ENCODE results near the gene ANKAR.
A peak's percentile ranks its signal among the peaks of the same experiment; 100 is the strongest.
"Not testable (repeated sequence)": the region's sequence is repeated elsewhere in the genome, so short reads cannot be mapped to it uniquely, and the experiment has no call there.

Gene ANKAR

DNA sequence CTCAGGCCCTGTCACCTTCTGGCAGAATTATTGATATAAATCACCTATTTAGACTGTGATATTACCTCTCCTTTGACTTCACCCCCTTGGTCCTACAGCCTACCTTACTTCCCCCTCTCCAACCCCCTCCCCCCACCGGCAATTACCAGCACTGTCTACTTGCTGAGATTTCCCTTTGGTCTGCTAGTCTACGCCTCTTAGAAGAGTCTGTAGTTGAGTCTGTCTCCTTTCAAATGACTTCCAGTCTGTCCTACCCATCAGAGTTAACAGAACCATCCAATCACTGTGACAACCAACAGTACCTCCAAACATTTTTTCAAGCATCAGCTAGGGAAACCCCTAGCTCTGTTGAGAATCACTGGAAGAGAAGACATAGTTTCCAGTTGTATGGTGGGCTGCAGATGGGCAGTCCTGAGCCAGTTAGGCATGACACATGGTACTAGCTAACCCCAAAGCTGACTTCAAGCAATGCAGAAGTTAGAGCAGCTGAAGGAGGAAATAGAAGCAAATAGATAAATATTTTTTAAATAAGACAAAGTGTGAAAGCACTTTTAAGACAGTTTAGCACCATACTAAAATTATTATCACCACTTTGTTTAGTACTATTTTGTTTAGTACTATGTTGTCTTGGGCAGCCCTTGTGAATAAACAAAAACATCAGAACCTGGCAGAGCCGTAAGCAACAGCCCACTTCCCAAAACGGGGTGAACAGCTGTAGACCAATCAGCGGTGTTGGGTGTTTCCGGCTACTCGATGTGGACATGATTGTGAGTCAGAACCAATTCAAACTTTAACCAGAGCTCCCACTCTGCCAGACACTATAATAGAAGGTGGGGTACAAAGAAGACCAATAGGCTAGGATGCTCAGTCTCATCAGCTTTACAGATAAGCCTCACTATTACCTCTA lies 15.9 kb upstream of the ANKAR start:
- TF ChIP-seq, protein P1, sequence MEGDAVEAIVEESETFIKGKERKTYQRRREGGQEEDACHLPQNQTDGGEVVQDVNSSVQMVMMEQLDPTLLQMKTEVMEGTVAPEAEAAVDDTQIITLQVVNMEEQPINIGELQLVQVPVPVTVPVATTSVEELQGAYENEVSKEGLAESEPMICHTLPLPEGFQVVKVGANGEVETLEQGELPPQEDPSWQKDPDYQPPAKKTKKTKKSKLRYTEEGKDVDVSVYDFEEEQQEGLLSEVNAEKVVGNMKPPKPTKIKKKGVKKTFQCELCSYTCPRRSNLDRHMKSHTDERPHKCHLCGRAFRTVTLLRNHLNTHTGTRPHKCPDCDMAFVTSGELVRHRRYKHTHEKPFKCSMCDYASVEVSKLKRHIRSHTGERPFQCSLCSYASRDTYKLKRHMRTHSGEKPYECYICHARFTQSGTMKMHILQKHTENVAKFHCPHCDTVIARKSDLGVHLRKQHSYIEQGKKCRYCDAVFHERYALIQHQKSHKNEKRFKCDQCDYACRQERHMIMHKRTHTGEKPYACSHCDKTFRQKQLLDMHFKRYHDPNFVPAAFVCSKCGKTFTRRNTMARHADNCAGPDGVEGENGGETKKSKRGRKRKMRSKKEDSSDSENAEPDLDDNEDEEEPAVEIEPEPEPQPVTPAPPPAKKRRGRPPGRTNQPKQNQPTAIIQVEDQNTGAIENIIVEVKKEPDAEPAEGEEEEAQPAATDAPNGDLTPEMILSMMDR (conservative IDR thresholded peaks at IDR 0.05; ENCODE audit: control insufficient read depth, insufficient read depth, low read depth, low read length): no peak
- DNase-seq (ENCODE audit: low read depth): no peak
- no peak overlapping the region for H3K4me3 ChIP-seq (ENCODE audit: control insufficient read depth, low read depth, low read length)

DNA sequence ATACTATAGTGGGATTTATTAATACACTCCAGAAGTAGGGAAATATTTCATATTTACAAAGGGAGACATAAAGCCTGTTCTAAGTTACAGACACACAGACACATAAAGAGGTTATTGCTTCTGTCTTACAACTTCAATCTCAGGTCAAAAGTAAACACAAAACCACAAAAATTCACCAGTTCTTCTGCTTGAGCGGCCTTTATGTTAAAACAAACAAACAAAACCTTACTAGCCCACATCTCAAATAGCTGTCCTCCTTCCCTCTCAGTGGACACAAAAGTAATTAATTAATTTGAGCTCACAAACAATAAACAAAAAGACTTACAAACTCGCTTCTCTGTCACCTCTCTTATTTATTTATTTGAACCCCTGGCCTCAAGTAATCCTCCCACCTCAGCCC lies 14.7 kb upstream of the ANKAR start:
- TF ChIP-seq, protein P1 (conservative IDR thresholded peaks at IDR 0.05; ENCODE audit: control insufficient read depth, insufficient read depth, low read depth, low read length): no peak
- DNase-seq (ENCODE audit: low read depth): no peak
- no peak overlapping the region for H3K4me3 ChIP-seq (ENCODE audit: control insufficient read depth, low read depth, low read length)

DNA sequence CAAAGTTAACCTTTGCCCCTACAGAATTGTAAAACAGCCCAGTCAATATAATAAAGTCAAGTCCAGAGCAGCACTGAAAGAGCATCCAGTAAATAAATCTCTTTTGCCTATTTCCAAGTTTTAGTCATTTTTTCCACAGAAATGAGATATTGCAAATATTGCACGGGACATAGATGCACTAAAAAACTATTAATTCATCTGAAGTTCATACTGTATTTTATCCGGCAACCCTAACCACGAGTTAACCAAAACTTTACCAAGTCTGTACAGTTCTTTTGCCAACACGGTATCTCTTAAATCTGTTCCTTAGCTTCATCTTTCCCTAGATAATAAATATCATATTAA lies 13.7 kb upstream of the ANKAR start:
- H3K4me3 ChIP-seq (ENCODE audit: control insufficient read depth, low read depth, low read length): no peak overlapping the region
- no peak for DNase-seq (ENCODE audit: low read depth)
- TF ChIP-seq, protein P1 (conservative IDR thresholded peaks at IDR 0.05; ENCODE audit: control insufficient read depth, insufficient read depth, low read depth, low read length): no peak

DNA sequence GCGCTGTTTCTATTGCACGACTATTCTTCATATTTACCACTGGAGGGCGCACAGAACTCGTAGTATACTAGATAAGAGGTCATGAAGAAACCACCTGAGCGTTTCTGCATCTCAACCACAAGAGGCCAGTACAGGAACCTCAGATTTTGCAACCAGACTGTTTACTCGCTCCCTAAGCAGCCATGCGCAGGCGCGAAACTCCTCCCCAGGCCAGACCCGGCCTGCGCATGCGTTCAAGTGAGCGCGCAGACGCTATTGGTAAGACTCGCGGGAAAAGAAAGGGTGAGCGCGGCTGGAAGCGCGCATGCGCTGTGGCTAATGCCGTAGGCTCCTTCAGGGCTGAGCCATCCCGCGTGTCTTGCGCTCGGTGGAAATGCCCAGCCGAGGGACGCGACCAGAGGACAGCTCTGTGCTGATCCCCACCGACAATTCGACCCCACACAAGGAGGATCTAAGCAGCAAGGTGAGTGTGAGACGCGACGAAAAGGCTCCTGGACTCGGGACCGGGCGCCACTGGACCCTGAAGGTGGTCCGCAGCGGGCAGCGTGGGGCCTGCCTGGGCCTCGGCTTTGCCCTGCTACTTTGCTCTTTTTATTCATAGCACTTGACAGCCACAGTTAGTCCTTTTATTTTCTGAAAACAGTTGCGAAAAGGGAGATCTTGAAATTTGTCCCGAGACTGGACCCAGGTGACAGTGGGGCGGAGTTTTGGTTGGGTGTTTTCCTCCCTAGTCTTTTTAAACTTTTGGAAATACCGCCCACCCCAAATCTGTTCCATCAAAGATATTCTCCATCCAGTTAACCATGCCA lies 13.1 kb upstream of the ANKAR start, which contains the start of gene ASNSD1:
Gene ASNSD1, plus strand, starts transcription at position 312 of the 809 bp plus-strand sequence. CDS start 4,674 bp downstream, outside the sequence.
- H3K4me3 ChIP-seq (ENCODE audit: control insufficient read depth, low read depth, low read length): peak within 1 kb of the TSS; percentile 94
- TF ChIP-seq, protein P1 (conservative IDR thresholded peaks at IDR 0.05; ENCODE audit: control insufficient read depth, insufficient read depth, low read depth, low read length): peak; percentile 97
- DNase-seq (ENCODE audit: low read depth): peak; percentile 100

DNA sequence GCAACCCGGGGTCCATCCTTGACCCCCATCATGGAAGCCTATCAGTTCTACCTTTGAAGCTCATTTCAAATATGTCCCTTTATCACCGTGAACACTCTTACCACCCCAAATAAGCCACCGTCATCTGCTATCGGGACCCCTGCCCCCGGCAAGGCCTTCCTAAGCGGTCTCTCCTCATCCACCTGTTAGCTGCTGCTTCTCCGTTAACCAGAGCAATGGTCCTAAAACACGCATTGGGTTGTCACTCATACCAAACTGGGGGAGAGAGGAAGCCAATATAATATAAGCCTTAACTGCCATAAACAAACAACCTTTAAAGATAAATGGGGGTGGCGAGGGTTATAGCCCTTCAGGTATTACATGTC lies 12.5 kb upstream of the ANKAR start:
- no peak for DNase-seq (ENCODE audit: low read depth)
- TF ChIP-seq, protein P1 (conservative IDR thresholded peaks at IDR 0.05; ENCODE audit: control insufficient read depth, insufficient read depth, low read depth, low read length): no peak
- H3K4me3 ChIP-seq (ENCODE audit: control insufficient read depth, low read depth, low read length): peak overlapping the region; percentile 94

DNA sequence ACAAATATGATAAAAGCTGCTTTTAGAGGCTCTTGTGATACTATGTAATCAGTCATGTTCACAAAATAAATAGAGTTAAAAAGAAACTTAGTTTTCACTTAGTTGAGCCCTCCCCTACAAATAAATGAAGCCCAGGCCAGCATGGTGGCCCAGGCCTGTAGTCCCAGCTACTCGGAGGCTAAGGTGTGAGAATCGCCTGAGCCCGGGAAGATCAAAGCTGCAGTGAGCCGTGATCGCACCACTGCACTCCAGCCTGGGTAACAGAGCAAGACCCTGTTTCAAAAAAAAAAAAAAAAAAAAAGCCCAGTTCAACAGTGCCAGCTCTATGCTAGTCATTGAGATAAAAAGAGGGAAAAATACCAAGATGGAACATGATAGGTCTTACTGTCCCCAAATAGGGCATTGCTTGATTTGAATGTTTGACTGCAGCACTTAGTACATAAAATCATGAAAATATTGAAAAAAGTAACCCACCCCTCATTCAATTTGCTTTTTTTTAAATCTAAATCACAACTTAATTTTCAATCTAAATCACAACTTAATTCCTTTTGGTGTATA lies 11.7 kb upstream of the ANKAR start:
- DNase-seq (ENCODE audit: low read depth): no peak
- peak overlapping the region; percentile 94 for H3K4me3 ChIP-seq (ENCODE audit: control insufficient read depth, low read depth, low read length)
- TF ChIP-seq, protein P1 (conservative IDR thresholded peaks at IDR 0.05; ENCODE audit: control insufficient read depth, insufficient read depth, low read depth, low read length): no peak

DNA sequence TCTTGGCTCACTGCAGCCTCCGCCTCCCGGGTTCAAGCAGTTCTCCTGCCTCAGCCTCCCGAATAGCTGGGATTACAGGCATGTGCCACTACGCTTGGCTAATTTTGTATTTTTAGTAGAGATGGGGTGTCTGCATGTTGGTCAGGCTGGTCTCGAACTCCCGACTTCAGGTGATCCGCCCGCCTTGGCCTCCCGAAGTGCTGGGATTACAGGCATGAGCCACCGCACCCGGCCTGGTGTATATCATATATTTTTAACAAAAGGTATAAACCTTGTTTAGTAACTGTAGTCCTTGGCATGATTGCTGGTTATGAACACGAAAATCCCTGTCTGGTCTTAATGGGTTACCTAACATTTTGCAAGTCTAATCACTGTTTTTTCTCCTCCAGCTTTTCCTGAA lies 11.2 kb upstream of the ANKAR start:
- not testable (repeated sequence) for H3K4me3 ChIP-seq (ENCODE audit: control insufficient read depth, low read depth, low read length)

More for the DNA sequence above, 11.2 kb upstream of the ANKAR start:
- DNase-seq (ENCODE audit: low read depth): not testable (repeated sequence)
